ENCODE results near the gene DCTN2.

Gene DCTN2

DNA sequence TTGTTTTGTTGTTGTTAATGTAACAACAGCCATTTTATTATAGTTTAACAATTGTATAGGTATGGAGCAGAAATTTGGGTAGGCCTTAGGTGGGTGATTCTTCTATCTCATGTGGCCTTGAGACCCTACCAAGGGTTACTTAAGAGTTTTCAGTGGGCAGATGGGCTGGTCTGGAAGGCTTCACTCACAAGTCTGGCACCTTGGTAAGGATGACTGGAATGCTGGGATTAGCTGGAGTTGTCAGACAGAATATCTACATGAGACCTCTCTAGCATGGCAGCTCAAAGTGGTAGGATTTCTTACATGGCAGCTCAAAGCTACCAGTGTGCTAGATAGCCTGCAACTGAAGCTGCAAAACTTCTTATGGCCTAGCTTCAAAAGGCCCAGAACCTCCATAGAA is 61.3 kb downstream of the DCTN2 start:
- no peak for FAIRE-seq

DNA sequence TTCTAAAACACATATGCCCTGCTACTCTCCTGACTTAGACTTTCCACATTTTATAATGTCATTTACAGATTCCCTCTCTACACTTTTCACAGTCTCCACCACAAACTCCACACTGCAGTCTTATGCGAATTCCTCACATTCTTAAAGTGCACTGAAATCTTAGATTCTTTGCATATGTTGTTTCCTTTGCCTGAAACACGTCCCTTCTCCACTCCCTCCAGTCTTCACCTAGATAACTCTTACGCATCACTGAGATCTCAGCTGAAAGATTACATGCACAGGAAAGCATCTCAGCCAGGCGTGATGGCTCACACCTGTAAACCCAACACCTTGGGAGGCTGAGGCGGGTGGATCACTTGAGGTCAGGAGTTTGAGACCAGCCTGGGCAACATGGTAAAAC is 63.5 kb downstream of the DCTN2 start:
- no peak for FAIRE-seq

DNA sequence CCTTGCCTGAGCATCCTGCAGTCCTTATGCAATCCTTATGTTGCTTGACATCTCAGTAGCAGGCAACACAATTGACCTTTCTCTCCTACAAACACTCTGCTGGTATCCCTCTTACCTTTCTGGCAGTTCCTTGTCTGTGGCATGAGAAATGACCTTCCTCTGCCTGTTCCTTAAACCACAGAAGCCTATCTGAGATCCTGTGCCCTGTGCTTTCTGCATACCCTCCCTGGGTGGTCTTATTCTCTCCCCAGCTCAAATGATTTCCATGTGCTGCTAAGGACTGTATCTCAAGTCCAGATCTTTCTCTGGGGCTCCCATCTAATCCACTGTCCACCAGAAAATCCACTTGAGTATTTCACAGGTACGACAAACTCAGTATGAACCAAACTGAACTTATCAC is 65.3 kb downstream of the DCTN2 start:
- no peak for FAIRE-seq

Data from TTC549 (cell line).